GM10248 (cell line): ENCODE measurements around the gene DERA.
A peak's percentile ranks its signal among the peaks of the same experiment; 100 is the strongest.

Experiments
- CTCF ChIA-PET: fragments of 300-600 bp; sonication (Branson Sonifier 250); formaldehyde crosslinking; extraction: SDS; loops from one replicate; lab custom pipeline; 2021; ENCODE audit warnings: antibody characterized with exemption; lab: Yijun Ruan, JAX
- POLR2A ChIA-PET: fragments of 350-650 bp; sonication (Branson Sonifier 250); formaldehyde crosslinking; extraction: SDS; loops from one replicate; lab custom pipeline; 2020; ENCODE audit warnings: antibody characterized with exemption; lab: Yijun Ruan, JAX
- DNase-seq: peaks from one replicate; pipeline ENCODE4 v3.0.0; 2012; ENCODE audit errors: extremely low spot score
- CTCF ChIP-seq: IDR thresholded peaks from 2 replicates; pipeline ENCODE4 v1.5.1; 2012; ENCODE audit warnings: mild to moderate bottlenecking, low read depth; ENCODE audit errors: extremely low read depth, missing control alignments, control extremely low read depth

Gene DERA

GRCh38 chr12:15910864-15911721 lies at the start of gene DERA:
TSS of gene DERA (plus strand) at chr12:15911332. CDS start at chr12:15911384, 52 bp downstream.
- ChIA-PET CTCF (interaction anchor here (0.7 to 7.1 kb wide), 15 partner anchors 10 to 378 kb away, joined by 3 to 94 read pairs (median 4); no protein-coding TSS in a partner anchor), POLR2A (no interaction called here)
- DNase-seq, result peak; percentile 76

GRCh38 chr12:15861404-15861803 lies 49.7 kb upstream of the DERA start:
- DNase-seq, result no peak
- ChIA-PET CTCF (interaction anchor here (1.2 to 1.3 kb wide), 2 partner anchors 271 to 329 kb away, joined by 4 to 5 read pairs; no protein-coding TSS in a partner anchor), POLR2A (no interaction called here)
- no peak for TF ChIP-seq CTCF

More at GRCh38 chr12:15910864-15911721, at the start of gene DERA:
- no peak for TF ChIP-seq CTCF

- POLR2A ChIA-PET, result no interaction called here
- DNase-seq, result no peak
- CTCF ChIA-PET, result interaction anchor here (1.5 to 1.6 kb wide), 2 partner anchors 11 to 272 kb away, joined by 5 to 10 read pairs; no protein-coding TSS in a partner anchor
- no peak for TF ChIP-seq CTCF
These were observed 48.3 kb upstream of the DERA start for GRCh38 chr12:15862840-15863239.

- no peak for DNase-seq
- POLR2A ChIA-PET, result interaction anchor here (0.7 kb wide), 1 partner anchor 289 kb away, joined by 8 read pairs; no protein-coding TSS in a partner anchor
- CTCF ChIA-PET, result interaction anchor here (1.5 to 1.6 kb wide), 2 partner anchors 11 to 273 kb away, joined by 5 to 10 read pairs; no protein-coding TSS in a partner anchor
- TF ChIP-seq CTCF, result no peak
These were observed 47.8 kb upstream of the DERA start for GRCh38 chr12:15863372-15863771.

GRCh38 chr12:15863984-15864383 lies 47.1 kb upstream of the DERA start:
- DNase-seq, result peak; percentile 15
- POLR2A ChIA-PET, result interaction anchor here (0.7 kb wide), 1 partner anchor 290 kb away, joined by 8 read pairs; no protein-coding TSS in a partner anchor

GRCh38 chr12:15868186-15868585 lies 42.9 kb upstream of the DERA start:
- TF ChIP-seq CTCF, result no peak
- ChIA-PET POLR2A (no interaction called here), CTCF (interaction anchor here (1.3 kb wide), 2 partner anchors 11 to 83 kb away, joined by 3 to 5 read pairs; no protein-coding TSS in a partner anchor)
- DNase-seq, result no peak

More at GRCh38 chr12:15863984-15864383, 47.1 kb upstream of the DERA start:
- TF ChIP-seq CTCF, result no peak
- CTCF ChIA-PET, result interaction anchor here (1.5 to 1.6 kb wide), 2 partner anchors 10 to 273 kb away, joined by 5 to 10 read pairs; no protein-coding TSS in a partner anchor
